PC-3 (cell line): ENCODE results near the gene AGR3.

ENCODE experiments used
- EZH2 ChIP-seq: fragments of 300-600 bp; sonication (generic); IDR thresholded peaks from one replicate; pipeline ENCODE4 v1.6.1; 2017; ENCODE audit warnings: antibody characterized with exemption, mild to moderate bottlenecking, low read length; ENCODE audit not compliant: unreplicated experiment
- EZH2phosphoT487 ChIP-seq: fragments of 300-600 bp; sonication (generic); IDR thresholded peaks from 2 replicates; pipeline ENCODE4 v1.6.1; 2018; ENCODE audit warnings: mild to moderate bottlenecking, antibody characterized with exemption, low read length, borderline replicate concordance
- TF ChIP-seq, protein P1 (sequence below): fragments of 300-600 bp; sonication (generic); conservative IDR thresholded peaks from 2 replicates; pipeline ENCODE4 v1.5.1; 2017; ENCODE audit warnings: antibody characterized with exemption, low read depth, mild to moderate bottlenecking, low read length

DNA sequence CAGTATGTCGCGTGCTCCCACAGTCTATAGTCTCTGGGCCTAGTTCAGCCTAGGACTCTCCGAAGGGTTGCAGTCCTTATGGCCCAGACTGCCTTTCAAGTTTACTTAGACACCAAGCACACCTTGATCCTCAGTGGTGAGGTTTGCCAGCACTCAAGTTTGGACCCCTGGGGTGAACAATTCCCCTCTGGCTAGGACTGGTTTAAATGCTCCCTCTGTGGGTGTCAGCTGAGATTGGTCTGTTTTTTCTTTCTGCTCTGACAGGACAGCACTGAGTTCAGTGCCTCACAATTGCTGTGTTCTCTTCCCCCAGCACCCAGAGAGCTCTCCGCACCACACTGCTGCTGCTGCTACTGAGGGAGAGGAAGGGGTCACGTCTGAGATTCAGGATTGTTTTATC lies 31.9 kb upstream of the AGR3 start:
- TF ChIP-seq, protein P1, sequence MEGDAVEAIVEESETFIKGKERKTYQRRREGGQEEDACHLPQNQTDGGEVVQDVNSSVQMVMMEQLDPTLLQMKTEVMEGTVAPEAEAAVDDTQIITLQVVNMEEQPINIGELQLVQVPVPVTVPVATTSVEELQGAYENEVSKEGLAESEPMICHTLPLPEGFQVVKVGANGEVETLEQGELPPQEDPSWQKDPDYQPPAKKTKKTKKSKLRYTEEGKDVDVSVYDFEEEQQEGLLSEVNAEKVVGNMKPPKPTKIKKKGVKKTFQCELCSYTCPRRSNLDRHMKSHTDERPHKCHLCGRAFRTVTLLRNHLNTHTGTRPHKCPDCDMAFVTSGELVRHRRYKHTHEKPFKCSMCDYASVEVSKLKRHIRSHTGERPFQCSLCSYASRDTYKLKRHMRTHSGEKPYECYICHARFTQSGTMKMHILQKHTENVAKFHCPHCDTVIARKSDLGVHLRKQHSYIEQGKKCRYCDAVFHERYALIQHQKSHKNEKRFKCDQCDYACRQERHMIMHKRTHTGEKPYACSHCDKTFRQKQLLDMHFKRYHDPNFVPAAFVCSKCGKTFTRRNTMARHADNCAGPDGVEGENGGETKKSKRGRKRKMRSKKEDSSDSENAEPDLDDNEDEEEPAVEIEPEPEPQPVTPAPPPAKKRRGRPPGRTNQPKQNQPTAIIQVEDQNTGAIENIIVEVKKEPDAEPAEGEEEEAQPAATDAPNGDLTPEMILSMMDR, result no peak
- TF ChIP-seq EZH2, result no peak
- TF ChIP-seq EZH2phosphoT487, result no peak
